Panc1 (cell line): ENCODE data around the gene GABRB1.

Experiments used
- CTCF ChIP-seq: fragments of 450-650 bp; IDR thresholded peaks from 2 replicates; pipeline ENCODE4 v1.5.1; 2017; ENCODE audit warnings: mild to moderate bottlenecking
- POLR2AphosphoS5 ChIP-seq: IDR thresholded peaks from 2 replicates; pipeline ENCODE4 v1.6.1; 2012; ENCODE audit warnings: mild to moderate bottlenecking, low read depth, low read length, moderate library complexity
- REST ChIP-seq, 2 experiments: IDR thresholded peaks; 2 replicates each; pipeline ENCODE4 v1.6.1; 2011 to 2012; ENCODE audit warnings: low read depth in 2 of 2, control low read depth in 1 of 2, low read length in 1 of 2, mild to moderate bottlenecking in 1 of 2, moderate library complexity in 1 of 2; ENCODE audit not compliant: insufficient read depth in 1 of 2
- SIN3A ChIP-seq: IDR thresholded peaks from 2 replicates; pipeline ENCODE4 v1.6.1; 2012; ENCODE audit warnings: low read depth, mild to moderate bottlenecking, low read length, moderate library complexity, borderline replicate concordance; ENCODE audit not compliant: insufficient read depth

GRCh38 chr4:47143261-47143660 lies 111.9 kb downstream of the GABRB1 start:
- TF ChIP-seq SIN3A (no peak), REST (IDR thresholded peaks at IDR 0.05; ENCODE audit: insufficient read depth in 1 of 2, low read depth in 2 of 2, low read length in 1 of 2) (no peak), CTCF (no peak), POLR2AphosphoS5 (no peak)
